Measurements from ENCODE around the gene BHLHA15.

DNA sequence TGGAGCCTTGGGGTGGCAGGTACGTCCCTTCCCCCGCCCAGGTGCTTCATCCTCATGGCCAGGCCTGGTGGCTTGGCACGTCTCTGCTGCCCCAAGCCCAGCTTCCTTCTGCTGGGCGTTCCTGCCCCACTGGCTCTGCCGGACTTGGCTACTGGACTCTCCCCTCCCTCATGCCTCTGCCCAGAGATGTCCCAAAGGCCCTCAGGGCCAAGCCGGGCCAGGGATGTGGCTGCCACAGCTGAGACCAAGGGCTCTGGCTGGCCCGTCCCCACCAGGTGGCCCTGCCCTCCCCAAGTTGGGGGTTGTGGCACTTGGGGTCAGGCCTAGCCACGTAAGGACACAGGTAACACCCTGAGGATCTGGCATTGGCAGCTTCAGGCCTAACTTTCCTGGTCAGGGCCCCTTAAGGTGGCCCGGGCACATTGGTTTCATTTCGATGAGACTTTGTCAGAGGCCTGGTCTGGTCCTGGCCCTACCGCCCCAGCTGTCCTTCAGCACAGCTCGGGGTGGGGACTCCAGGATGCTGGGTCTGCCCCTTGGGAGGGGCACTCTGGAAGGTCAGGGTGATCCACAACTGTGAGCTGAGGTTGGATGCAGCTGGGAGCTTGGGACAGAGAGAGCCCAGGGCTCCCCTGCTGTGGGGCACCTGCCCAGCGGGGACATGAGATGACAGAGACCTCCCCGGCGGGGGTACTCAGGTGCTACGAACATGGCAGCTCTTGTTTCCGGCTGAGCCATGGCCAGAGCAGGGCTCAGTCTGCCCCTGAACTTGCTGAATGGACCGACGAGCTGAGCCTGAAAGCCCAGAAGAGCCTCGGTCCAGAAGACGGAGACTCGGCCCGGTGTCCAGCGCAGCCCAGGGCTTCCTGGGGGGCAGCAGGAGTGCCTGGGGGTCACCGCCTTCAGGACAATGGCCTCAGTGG lies 2.9 kb downstream of the BHLHA15 start:
- no peak for TF ChIP-seq CTCF (conservative IDR thresholded peaks at IDR 0.05 in 1 of 2, IDR thresholded peaks at IDR 0.05 in 1 of 2; ENCODE audit: extremely low read depth in 1 of 2, insufficient read depth in 1 of 2, low read depth in 1 of 2, low read length in 2 of 2)
- no peak for TF ChIP-seq EZH2 (IDR thresholded peaks at IDR 0.05; ENCODE audit: borderline replicate concordance, low read length)
